GM18502 (cell line): ENCODE measurements around the gene RNFT2.
A peak's percentile ranks its signal among the peaks of the same experiment; 100 is the strongest.
"Not testable (repeated sequence)": the region's sequence is repeated elsewhere in the genome, so short reads cannot be mapped to it uniquely, and the experiment has no call there.

Source experiments
- ATAC-seq: cut with Tn5 transposase; IDR thresholded peaks from one replicate; pipeline ENCODE4 v1.9.1; 2021; ENCODE audit warnings: mild to moderate bottlenecking; ENCODE audit not compliant: unreplicated experiment, poor library complexity

RNFT2 gene

DNA sequence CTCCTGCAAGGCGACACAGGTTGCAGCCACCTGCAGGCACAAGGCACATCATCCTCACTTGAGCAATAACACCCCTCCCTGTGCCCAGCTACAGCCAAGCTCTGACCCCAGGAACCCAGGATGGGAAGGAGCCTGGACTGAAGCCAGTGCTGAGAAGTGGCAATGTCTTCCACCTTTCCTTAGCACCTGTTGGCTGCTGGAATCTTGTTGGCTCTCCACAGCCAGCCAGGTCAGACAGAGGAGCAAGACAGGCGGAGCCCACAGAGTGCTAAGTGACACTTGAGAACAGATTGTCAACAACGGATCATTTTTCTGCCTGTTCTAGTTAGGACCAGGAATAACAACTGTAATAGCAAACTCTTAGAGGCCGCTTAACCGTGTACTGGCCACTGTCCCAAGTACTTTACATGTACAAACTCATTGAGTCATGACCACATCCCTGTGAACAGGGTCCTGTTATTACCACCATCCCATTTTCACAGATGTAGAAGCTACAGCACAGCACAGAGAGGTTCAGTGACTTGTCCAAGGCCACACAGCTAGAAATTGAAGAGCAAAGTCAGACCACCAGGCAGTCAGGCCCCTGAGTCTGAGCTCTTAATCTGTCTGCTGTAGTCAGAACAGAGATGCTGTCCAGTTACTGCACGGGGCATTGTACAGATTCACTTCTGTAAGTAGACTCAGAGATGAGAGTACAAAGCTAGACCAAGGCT, 45.6 kb downstream of the RNFT2 start:
- ATAC-seq: no peak

DNA sequence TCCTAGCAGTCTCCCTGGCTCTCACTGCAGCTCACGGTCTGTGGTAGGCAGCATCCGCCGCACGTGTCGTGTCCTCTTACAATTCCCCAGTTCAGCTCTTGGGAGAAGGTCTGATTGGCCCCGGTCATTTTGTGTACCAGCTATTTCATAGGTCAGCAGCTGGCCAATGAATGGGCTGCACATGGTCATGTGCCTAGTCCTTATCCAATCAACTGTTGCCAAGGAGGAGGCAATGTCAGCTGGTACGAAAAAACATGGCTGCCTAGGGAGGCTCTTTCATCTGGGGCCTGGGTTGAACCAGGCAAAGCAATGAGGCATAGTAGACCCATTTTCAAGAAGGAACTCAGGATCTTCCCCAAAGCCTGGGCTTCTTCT, 46.1 kb downstream of the RNFT2 start:
- ATAC-seq: no peak

DNA sequence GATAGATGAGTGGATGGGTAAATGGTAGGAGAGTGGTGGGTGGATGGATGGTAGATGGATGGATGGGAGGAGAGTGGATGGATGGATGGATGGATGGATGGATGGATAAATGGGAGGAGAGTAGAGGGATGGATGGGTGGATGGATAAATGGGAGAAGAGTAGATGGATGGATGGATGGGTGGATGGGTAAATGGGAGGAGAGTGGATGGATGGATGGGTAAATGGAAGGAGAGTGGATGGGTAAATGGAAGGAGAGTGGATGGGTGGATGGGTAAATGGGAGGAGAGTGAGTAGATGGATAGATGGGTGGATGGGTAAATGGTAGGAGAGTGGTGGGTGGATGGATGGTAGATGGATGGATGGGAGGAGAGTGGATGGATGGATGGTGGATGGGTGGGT, 51.4 kb downstream of the RNFT2 start:
- ATAC-seq: not testable (repeated sequence)

DNA sequence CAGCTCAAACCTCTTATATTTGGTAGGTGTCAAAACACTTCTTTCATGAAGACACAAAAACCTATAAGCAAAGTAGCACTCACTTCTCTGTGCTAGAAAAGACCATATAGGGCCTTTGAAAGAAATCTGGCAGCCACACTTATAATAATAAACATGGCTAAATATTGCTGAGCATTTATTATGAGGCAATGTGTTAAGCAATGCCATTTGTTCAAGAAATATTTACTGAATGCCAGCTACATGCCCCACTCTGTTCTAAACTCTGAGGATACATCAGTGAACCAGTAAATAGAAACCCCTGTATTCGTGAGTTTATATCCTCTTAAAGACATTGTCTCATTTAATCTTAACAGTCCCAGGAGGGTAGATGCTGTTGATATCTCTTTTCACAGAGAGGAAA, 52.0 kb downstream of the RNFT2 start:
- no peak for ATAC-seq

DNA sequence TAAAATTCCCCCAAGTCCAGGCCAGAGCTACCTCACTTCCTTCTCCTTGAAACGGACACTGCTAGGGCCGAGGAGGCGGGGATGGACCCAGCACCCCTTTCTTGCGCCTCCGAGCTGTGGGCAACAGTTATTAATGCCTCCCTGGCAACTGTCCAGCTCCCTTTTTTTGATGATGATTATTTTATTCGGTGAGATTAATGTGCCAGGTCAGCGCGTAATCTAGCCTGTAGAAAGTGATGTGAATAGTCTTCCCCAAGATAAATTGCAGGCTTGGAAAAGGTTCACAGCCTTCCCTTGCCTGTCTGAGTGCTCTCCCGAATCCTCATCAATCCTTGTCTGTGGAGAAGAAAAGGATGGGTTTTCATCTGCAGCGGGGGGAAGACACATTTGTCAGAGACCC, 54.3 kb downstream of the RNFT2 start:
- ATAC-seq: no peak

DNA sequence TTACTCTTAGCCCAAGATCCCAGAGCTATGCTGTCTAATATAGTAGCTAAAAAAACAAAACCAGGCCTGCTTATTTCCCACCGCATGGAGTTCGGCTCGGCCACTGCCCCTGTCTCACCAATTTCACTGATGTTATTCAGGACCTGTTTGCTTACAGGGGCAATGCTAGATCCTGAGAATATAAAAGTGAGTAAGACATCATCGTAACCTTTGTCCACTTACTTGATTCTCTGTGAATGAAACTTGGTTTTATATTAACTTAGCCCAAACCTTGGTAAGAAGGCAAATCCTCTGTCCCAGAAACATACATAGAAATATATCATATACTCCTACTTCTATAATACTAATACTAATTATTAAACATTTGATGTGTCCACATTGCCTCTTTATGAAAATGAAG, 56.6 kb downstream of the RNFT2 start:
- ATAC-seq: no peak

DNA sequence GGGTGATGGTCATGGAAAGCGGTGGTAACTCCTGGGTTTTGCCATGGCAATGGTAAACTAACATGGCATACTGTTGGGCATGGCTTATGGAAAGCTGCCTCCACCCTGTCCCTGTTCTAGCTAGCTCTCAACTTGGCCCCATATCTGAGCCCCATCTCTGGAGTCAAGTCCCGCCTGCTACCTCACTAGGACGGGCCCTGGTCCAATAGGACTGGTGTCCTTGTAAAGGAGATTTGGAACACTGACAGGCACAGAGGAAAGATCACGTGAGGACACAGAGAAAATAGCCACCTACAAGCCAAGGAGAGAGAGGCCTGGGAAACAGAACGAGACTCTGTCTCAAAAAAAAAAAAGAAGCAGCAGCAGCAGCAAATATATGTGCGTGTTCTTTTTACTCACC, 59.8 kb downstream of the RNFT2 start:
- no peak for ATAC-seq

DNA sequence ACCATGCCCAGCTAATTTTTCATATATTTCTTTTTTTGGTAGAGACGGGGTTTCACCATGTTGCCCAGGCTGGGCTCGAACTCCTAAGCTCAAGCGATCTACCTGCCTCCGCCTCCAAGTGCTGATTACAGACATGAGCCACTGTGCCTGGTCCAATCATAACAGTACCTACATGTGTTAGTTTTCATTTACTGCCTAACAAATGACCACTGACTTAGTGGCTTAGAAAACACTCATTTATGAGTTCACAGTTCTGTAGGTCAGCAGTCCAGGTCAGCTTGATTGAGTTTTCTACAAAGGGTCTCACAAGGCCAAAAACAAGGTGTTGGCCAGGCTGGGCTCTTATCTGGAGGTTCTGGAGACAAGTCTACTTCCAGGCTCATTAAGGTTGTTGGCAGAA, 60.6 kb downstream of the RNFT2 start:
- no peak for ATAC-seq

DNA sequence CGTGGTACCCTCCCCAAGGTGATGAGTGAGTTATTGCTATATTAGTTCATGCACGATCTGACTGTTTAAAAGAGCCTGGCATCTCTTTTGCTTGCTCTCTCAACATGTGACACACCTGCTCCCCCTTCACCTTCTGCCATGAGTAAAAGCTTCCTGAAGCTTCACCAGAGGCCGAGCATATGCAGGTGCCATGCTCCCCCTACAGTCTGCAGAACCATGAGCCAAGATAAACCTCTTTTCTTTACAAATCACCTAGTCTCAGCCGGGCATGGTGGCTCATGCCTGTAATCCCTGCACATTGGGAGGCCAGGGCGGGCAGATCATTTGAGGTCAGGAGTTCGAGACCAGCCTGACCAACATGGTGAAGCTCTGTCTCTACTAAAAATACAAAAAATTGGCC, 61.8 kb downstream of the RNFT2 start:
- no peak for ATAC-seq

DNA sequence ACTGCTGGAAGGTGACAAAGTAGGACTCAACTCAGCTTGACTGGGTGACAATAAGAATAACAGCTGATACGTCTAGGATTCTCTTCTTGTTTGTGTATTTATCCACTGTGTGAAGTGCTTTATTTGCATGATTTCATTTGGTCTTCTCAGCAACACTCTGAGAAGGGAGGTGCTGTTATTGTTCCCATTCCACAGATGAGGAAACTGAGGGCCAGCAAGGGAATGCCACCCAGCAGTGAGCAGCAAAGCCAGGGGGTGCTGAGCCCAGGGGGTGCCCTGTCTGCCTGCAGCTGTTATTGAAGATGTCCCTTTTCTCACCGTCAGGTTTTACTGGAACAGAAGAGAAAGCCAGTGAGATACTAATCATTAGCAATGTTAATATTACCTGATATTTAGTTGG, 62.8 kb downstream of the RNFT2 start:
- no peak for ATAC-seq

DNA sequence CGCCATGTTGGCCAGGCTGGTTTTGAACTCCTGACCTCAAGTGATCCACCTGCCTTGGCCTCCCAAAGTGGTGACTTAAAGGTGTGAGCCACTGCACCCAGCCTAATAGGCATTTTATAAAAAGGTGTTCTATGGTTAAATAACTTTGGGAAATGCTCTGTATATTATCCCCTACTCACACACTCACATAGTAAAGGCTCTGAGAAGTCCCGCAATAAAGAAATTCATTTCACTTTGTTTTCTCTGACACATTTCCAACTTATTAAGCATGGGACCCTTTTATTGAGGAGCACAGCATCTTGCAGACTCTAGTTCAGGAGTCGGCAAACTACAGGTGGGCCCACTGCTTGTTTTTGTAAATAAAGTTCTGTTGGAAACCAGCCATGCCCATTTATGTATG, 63.9 kb downstream of the RNFT2 start:
- no peak for ATAC-seq

DNA sequence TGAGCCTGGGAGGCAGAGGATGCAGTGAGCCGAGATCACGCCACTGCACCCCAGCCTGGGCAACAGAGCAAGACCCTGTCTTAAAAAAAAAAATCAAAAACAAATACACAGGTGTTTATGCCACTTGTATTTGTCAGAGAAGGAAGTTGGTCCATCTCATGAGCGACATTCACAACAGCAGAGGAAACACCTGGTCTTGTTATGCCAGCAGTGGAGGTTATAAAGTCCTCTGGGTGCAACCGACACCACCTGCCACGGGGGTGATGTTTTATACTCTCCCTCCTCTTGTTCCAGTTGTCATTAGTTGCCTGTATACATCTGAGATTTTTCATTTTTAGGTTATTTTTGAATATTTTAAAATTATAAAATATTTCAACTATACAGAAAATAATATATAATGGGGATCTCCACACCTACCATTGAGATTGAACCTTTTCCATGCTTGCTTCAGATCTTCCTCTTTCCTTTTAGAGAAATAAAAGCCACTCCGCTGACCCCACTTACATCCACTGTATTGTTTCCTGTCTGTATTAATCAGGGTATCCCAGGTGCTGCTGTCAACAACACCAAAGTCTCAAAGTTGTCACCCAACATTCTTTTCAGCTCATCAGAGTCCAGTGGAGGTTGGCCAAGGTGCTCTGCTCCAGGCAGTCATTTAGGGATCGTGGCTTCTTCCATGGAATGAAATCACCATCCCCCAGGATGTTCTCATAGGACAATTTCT, 65.1 kb downstream of the RNFT2 start:
- no peak for ATAC-seq

DNA sequence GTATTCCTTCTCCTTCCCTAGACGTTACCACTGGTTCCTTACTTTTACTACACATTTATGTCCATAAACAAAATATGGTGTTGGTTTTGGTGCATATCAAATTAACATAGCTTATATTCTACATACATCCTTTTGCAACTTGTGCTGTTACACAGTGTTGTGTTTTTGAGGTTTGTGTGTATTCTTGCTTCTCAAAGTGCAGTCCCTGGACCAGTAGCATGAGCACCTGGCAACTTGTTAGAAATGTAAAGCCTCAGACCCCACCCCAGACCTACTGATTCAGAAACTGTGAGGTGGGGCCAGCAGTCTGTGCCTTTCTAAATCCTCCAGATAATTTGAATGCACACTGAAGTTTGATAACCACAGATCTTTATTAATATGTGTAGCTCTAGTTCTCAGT, 65.9 kb downstream of the RNFT2 start:
- no peak for ATAC-seq

DNA sequence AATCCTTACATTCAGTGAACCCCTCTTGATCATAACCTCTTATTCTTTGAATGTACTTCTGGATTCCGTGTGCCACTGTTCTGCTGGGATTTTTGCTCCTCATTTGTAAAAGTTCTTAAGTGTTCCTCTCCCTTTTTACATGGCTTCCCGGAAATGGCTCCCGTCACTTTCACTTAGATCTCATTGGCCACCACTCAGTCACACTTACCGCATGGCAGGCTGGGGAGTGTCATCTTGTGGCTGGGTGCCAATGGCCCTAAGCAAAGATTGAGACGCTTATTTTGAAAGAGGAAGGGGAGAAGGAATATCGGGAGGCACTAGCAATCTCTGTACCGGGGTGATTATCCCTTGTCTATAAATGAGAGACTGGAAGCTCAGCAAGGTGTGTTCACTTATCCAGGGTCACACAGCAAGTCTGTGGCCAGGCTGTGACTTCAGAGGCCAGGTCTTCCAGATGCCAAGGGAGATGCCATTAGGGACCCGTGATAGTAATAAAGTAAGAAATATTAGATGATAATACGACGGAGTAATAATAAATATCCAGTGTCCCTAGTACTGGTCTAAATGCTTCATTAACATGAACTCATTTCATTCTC, 68.8 kb downstream of the RNFT2 start:
- no peak for ATAC-seq

DNA sequence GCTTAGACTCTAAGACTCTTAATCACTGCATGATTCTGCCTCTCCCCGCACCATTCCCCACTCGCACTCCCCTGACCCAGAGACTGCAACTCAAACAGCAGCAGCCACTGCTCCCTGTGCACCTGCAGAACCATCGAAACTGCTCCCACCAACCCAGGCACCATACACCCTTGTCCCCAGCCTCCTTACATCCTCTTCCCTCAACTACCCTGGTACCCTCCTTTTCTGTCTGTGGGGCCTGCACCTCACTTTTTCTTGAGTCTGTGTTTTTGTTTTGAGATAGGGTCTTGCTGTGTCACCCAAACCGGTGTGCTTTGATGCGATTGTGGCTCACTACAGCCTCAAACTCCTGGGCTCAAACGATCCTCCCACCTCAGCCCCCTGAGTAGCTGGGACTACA, 69.4 kb downstream of the RNFT2 start:
- ATAC-seq: no peak

DNA sequence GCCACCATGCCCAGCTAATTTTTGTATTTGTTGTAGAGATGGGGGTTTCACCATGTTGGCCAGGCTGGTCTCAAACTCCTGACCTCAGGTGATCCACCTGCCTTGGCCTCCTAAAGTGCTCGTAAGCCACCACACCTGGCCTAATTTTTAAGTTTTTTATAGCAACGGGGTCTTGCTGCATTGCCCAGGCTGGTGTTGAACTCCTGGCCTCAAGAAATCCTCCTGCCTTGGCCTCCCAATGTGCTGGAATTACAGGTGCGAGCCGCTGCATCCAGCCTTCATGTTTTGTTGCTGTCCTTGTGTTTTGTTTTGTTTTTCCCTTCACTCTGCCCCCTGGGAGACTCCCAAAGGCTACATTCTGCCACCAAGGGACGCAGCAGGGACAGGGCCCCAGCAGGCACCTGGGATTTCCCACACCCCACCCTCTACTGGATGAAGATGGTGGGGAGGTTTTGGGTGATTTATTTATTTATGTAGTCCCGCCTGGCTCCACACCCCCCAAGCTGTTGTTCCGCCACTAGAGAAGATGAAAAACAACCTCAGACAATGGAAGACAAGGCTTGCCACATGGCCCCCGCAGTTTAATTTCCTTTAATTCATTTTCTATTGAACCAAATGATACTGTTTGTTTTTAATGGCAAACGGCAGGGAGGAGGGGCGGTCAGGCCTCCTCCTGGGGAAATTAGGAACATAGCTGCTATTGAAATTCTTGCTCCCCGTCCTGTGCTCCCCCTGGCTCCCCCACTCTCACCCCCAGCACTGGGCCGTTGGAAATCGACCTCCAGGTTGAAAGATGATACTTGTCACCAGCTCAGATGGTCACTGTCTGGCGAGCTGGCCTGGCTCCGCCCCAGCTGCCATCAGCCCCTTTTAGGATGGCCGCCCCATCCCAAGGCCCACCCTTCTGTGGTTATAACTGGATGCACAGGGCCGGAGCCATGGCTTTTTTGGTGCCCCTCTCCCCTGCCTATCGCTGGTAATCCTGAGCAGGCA, 70.3 kb downstream of the RNFT2 start:
- ATAC-seq: no peak

DNA sequence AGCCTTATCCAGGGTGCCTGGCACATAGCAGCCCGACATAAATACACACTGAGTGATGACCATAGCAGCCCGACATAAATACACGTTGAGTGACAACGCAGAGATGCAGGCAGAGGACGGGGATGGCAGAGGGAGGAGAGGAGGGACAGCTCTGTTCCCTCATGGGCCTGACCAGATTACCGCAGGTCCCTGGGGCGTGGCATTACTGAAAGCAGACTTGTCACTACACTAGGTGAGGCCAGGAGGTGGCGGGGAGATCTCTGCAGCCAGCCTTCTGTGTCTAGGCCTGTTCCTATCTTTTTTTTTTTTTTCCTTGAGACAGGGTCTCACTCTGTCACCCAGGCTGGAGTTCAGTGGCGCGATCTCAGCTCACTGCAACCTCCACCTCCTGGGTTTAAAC, 74.1 kb downstream of the RNFT2 start:
- no peak for ATAC-seq

DNA sequence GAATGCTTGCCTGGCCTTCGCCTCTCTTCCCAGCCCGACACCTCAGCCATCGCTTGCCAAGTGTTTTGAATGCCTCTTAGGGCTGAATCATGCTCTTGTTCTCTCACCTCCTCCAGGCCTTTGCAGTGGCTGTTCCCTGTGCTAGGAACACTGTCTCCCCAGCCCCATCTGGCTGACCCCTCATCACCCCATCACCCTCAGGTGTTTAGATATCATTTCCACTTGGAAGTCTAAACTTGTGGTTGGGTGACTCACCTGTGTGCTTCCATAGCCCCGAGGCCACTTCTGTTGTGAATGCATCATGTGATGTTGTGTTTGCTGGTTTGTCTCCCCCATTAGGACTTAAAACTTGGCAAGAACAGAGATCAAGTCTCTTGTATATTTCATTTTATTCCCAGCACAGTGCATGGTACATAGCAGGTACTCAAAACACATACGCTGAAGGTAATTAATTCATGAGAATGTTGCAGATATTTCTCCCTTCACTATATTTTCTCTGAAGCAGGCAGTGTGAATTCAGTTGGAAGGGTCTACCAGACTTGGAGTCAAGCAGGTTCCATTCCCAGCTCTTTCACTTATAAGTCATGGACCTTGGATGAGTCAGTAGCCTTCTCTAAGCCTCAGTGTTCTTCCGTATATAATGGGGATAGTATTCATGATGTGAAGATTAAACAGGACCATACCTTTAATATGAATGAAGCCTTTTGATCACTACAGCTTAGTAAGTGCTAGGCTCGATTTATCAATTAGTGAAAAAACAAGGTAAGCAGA, 75.3 kb downstream of the RNFT2 start:
- ATAC-seq: no peak

DNA sequence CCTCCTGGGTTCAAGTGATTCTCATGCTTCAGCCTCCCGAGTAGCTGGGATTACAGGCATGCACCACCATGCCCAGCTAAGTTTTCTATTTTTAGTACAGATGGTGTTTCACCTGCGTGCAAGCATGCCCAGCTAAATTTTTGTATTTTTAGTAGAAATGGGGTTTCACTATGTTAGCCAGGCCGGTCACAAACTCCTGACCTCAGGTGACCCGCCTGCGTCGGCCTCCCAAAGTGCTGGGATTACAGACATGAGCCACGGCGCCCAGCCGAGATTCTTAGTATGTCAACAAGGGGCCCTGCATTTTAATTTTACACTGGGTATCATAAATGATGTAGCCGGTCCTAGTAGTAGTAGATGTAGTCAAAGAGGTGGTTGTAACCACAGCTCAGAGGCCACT, 76.7 kb downstream of the RNFT2 start:
- not testable (repeated sequence) for ATAC-seq

DNA sequence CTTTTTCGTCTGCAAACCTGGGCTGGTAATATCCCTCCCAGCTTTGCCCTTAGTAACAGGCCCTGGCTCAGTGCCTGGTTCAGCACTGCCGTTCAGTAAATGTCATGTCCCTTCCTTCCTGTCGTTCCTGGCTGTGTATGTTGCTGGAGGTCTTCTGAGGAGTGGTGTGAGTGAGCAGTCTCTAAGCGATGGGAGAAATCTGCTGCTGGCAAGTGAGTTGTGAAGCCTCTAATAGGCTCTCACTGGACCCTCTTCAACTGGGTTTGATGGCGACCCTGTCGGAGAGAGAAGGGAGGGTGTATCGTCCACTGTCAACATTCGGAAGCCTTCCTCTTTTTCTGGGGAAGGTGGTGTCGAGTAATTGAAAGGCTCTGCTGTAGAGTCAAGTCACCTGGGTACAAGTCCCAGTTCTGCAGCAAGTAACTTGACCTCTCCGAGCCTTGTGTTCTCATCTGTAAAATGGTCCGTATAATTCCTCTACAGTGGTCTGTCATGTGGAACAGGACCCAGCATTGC, 80.3 kb downstream of the RNFT2 start:
- ATAC-seq: peak; percentile 15
